ENCODE measurements around the gene CDKAL1. TPM values are rescaled to one million over a fixed set of nuclear protein-coding genes. Genes with fewer than 3 reads are reported as not detected.
A peak's percentile ranks its signal among the peaks of the same experiment; 100 is the strongest.
"Not testable (repeated sequence)": the region's sequence is repeated elsewhere in the genome, so short reads cannot be mapped to it uniquely, and the experiment has no call there.

Gene CDKAL1
- total RNA-seq, 1 donor from 2014 or later = 12.2 TPM

- no peak for TF ChIP-seq CTCF (conservative IDR thresholded peaks at IDR 0.05; ENCODE audit: low read depth, low read length)
- no peak for DNase-seq (ENCODE audit: low read depth)
- H3K4me3 ChIP-seq (ENCODE audit: low read depth, low read length) = no peak overlapping the region
Observed at GRCh38 chr6:20538131-20538662, 3.9 kb downstream of the CDKAL1 start.

- no peak for TF ChIP-seq CTCF (conservative IDR thresholded peaks at IDR 0.05; ENCODE audit: low read depth, low read length)
- no peak overlapping the region for H3K4me3 ChIP-seq (ENCODE audit: low read depth, low read length)
- no peak for DNase-seq (ENCODE audit: low read depth)
Observed at GRCh38 chr6:20538907-20539306, 4.7 kb downstream of the CDKAL1 start.

GRCh38 chr6:20539387-20539786 lies 5.1 kb downstream of the CDKAL1 start:
- no peak overlapping the region for H3K4me3 ChIP-seq (ENCODE audit: low read depth, low read length)
- no peak for TF ChIP-seq CTCF (conservative IDR thresholded peaks at IDR 0.05; ENCODE audit: low read depth, low read length)
- DNase-seq (ENCODE audit: low read depth) = peak; percentile 82

DNA sequence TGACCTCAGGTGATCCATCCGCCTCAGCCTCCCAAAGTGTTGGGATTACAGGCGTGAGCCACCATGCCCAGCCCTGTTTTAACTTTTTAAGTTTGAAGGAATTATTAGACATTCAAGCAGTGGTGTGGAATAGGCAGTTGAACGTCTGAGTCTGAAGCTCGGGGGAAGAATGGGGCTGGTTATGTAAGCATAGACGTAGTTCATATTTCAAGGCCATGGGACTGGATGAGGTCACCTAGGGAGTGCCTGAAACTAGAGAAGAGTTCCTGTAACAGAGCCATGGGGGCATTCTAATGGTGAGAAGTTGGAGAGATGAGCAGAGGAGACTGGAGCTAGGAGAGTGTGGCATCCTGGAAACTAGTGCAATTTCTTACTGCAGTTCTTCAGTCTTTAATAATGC lies 6.4 kb downstream of the CDKAL1 start:
- no peak overlapping the region for H3K4me3 ChIP-seq (ENCODE audit: low read depth, low read length)
- TF ChIP-seq CTCF (conservative IDR thresholded peaks at IDR 0.05; ENCODE audit: low read depth, low read length) = no peak
- DNase-seq (ENCODE audit: low read depth) = no peak

DNA sequence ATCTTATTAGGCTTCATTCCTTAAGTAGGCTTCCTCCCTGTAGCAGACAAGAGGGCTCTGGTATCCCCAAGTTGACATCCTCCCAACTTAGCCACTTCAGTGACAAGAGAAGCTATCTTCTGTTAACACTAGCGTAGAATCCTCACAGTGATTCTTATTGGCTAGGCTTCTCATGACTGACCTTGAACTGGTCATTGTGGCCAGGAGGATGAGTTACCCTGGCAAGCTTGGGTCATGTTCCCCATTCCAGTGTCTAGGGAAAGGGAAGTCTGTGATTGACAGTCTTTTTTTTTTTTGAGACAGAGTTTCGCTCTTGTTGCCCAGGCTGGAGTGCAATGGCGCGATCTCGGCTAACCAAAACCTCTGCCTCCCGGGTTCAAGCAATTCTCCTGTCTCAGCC lies 7.1 kb downstream of the CDKAL1 start:
- DNase-seq (ENCODE audit: low read depth) = no peak
- no peak for TF ChIP-seq CTCF (conservative IDR thresholded peaks at IDR 0.05; ENCODE audit: low read depth, low read length)
- H3K4me3 ChIP-seq (ENCODE audit: low read depth, low read length) = no peak overlapping the region

DNA sequence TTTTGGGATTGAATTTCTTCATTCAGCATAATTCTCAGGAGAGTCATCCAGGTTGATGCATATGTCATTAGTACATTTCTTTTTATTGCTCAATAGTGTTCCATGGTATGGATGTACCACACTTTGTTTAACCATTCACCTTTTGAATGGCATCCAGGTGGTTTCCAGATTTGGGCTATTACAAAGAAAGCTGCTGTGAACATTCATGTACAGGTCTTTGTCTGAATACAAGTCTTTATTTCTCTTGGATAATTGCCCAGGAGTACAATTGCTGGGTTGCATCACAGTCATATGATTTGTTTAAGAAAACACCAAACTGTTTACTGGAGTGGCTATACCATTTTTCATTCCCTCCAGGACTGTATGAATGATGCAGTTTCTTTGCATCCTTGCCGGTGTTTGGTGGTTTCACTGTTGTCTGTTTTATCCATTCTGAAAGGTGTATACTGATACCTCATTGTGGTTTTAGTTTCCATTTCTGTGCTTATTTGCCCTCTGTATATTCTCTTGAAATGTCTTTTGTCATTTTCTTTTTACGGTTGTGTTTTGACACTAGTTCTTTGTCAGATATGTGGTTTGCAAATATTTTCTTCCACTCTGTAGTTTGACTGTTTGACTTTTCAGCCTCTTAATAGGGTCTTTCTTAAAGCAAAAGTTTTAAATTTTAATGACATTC lies 8.8 kb downstream of the CDKAL1 start:
- peak; percentile 97 for DNase-seq (ENCODE audit: low read depth)
- H3K4me3 ChIP-seq (ENCODE audit: low read depth, low read length) = no peak overlapping the region
- no peak for TF ChIP-seq CTCF (conservative IDR thresholded peaks at IDR 0.05; ENCODE audit: low read depth, low read length)

DNA sequence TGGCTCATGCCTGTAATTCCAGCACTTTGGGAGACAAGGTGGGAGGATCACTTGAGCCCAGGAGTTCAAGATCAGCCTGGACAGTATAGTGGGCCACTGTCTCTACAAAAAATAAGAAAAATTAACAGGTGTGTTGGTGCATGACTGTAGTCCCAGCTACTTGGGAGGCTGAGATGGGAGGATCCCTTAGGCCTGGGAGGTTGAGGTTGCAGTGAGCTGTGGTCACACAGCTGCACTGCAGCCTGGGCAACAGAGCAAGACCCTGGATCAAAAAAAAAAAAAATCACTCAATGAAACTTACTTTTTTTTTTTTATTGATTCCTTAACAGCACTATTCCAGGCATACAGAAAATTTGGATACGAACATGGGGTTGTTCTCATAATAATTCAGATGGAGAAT lies 14.0 kb downstream of the CDKAL1 start:
- TF ChIP-seq CTCF (conservative IDR thresholded peaks at IDR 0.05; ENCODE audit: low read depth, low read length) = no peak

GRCh38 chr6:20549398-20549797 lies 15.1 kb downstream of the CDKAL1 start:
- not testable (repeated sequence) for H3K4me3 ChIP-seq (ENCODE audit: low read depth, low read length); DNase-seq (ENCODE audit: low read depth)

More for the DNA sequence above, 14.0 kb downstream of the CDKAL1 start:
- DNase-seq (ENCODE audit: low read depth) = no peak
- no peak overlapping the region for H3K4me3 ChIP-seq (ENCODE audit: low read depth, low read length)

Data from epithelial cell of proximal tubule (primary cell).